HG02938 (cell line): ENCODE measurements around the gene KLF16.

Source experiments
- ATAC-seq: cut with Tn5 transposase; IDR thresholded peaks from one replicate; pipeline ENCODE4 v1.9.1; 2021; ENCODE audit warnings: mild to moderate bottlenecking, moderate library complexity; ENCODE audit not compliant: unreplicated experiment

Gene KLF16

DNA sequence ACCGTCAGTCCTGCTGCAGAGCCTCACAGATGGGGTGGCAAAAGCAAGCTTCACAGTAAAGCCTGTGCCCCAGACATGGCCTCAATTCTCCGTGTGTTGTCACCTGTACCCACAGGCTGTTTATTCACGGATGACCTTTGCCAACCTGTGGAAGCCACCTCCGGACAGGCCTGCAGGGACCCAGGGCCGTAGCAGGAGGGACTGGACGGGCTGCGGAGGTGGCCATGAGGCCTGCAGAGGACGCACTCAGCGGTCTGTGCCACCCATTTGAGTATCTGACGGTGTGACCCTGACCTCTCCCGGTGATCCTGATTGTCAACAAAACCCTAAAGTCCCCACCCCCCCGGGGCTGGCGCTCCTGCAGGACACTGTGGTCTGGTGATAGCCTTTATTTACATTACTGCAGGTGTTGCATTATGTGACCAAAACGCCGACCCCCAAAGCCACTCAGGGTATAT is 7.8 kb upstream of the KLF16 start:
- ATAC-seq, result no peak

DNA sequence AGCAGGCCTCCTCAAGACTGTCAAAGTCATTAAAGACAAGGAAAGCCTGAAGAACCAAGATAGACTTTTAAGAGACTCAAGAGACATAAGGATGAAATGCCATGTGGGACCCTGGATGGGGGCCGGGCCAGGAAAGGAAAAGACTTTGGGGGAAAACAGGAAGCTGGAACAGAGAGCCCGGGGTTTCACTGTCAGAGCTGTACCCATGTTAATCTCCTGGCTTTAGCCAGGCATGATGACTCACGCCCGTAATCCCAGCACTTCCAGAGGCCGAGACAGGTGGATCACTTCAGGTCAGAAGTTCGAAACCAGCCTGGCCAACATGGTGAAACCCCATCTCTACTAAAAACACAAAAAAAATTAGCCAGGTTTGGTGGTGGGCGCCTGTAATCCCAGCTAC is 5.6 kb upstream of the KLF16 start:
- ATAC-seq, result no peak

DNA sequence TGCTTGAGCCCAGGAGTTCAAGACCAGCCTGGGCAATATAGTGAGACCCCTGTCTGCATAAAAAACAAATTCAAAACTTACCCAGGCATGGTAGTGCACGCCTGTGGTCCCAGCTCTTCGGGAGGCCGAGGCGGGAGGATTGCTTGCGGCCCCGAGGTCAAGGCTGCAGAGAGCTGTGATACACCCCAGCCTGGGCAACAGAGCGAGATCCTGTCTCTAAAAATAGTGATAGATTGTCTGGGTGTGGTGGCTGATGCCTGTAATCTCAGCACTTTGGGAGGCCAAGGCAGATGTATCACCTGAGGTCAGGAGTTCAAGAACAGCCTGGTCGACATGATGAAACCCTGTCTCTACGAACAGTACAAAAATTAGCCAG is 4.0 kb upstream of the KLF16 start:
- no peak for ATAC-seq

DNA sequence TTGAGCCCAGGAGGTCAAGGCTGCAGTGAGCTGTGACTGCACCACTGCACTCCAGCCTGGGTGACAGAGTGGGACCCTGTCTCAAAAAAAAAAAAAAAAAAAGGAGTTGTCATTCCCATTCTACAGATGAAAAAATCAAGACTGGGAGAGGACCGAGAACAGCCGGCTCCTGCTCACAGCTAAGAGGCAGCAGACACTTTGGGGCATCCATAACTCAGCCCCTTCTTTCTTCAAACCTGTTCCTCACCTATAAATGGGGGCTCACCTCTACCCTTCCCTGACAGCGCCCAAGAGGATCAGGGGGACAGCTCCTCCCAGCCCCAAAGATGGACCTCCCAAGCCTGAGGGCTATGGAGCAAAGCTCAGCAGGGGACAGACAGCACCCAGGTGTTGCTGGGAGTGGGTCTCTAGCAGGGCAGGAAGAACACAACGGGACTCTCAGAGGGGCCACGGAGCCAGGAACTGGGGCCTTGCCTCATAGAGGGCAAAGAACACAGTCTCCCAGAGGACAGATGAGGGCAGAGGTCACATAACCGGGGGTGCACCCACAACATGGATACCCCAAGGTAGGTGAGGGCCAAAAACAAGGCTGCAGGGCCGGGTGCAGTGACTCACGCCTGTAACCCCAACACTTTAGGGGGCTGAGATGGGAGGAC is 3.4 kb upstream of the KLF16 start:
- no peak for ATAC-seq

DNA sequence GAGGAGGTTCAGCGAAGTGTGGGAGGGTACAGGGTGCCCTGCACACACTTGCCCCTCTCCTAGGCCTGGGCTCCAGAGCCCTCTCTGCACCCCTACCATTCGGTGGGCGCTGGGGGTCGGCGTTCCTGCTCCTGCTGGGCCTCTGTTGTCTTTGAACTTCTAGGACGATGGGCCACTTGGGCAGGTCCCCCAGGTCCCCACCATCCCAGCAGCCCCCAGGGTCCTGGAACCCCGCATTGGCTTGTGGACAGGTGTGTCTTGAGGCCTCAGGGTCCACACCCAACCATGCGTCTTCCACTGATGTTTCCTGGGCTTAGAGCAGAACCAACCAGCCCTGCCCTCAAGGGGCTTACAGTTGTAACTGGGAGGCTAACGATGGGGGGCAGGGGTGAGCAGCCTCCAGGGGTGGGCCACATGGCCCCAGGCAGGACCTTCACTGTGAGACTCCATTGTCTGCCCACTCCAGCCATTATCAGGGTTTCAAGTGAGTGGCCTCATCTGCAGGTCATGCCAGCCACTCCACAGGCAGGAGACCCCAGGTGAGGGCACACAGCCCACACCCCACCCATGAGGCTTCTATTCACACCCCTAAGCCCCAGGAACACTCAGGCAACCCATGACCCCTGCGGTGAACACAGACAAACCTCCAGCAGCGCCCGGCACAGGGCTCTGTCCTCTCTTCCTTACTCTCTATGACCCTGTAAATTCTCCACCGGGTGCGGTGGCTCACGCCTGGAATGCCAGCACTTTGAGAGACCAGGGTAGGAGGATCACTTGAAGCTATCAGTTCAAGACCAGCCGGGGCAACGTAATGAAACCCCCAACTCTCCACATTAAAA is 2.0 kb upstream of the KLF16 start:
- no peak for ATAC-seq

DNA sequence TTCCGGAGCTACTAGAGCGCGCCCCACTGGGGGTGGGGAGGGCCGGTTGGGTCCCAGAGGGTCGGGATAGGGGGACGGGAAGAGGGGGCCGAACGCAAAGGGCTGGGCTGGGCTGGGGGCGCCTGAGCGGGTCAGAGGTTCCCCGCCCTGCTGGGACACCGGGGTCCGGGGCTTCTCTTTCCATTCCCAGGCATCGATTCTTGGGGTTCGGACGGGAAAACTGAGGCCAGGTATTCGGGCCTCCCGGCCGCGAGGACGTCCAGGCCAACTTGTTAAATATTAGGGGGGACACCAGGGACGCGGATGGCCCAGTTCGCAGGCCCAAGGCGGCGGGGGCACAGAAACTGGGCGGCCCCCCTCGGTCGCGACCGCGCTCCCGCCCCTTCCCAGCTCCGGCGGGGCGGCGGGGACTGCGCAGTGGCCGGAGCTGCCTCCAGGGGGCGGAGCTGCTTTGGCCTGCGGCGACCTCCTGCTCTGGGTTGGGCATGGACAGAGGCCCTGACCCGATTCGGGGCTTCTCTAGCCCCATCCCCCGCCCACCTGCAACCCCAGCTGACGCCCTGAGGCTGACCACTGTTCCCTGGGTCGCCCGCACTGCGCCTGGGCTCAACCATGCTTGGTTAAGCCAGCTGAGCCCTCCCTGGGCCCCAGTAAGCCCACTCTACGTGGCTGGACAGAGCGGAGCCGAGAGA is 1.2 kb upstream of the KLF16 start:
- peak; percentile 27 for ATAC-seq

DNA sequence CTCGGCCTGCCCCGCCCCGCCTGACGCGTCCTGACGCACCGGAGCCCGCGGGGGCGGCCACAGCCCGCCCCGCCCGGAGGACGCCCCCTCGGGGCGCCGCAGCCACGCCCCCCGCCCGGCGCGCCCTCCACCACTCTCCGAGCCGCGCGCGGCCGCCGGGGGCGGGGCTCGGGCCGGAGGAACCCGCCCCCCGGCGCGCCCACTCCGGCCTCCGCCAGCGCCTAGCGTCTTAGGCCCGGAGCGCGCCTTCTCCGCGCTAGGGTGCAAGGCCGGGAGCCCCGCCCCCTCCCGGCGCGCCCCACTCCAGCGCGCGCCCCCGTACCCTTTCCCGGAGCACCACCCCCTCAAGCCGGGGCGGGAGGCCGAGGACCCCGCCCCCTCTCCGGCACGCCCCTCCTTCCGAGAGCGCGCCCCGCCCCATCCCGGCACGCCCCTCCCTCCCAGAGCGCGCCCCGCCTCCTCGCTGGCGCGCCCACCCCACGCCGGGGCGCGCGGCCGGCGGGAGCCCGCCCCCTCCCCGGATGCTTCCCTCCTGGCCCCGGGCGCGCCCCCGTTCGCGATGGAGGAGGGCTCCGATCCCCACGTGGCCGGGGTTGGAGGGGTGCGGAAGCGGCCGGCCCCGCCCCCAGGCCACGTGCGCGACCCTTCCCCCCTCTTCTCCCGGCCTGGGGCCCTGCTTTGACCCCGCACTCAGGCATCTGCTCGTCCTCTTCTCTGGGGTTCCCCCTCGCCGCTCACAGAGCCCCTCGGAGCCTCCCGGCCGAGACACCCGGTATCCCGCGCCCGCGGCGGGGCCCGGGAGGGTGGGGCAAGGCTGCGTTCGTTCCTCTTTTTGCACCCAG is 480 bp upstream of the KLF16 start:
- peak; percentile 38 for ATAC-seq

DNA sequence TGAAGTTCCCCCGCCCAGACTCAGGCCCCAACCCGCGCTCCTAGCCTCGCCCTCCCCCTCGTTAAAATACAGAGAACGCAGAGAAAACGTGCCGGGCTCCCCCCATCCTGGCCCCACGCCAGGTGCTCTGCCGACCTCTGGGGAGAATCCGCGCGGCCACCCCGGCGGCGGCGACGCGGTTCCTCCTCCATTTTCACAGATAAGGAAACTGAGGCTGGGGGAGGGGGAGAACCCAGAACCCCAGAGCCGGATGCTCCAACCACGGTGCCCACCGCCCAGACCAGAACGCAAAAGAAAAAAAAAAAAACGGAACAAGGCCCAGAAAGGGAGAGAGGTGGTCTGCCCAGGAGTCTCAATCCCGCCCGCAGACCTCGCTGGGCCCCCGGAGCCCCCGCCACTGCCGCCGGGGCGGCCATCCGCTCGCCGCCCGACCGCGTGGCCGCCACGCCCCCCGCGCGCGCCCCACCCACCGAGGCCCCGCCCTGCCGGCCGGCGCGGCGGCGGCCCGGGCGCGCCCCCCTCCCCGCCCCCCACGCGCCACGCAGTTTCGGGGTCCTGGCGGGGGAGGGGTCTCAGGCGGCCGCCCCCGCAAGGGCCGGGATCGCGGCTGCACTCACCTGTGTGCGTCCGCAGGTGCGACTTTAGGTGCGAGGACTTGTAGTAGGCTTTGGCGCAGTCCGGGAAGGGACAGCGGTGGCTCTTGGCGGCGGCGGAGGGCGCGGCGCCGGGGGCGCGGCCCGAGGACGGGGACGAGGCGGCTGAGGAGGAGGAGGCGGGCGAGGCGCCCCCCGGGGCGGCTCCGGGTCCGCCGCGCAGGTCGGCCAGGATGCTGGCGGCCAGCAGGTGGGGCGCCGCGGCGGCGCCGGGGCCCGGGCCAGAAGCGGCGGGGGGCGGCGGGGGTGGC is 703 bp downstream of the KLF16 start:
- no peak for ATAC-seq

DNA sequence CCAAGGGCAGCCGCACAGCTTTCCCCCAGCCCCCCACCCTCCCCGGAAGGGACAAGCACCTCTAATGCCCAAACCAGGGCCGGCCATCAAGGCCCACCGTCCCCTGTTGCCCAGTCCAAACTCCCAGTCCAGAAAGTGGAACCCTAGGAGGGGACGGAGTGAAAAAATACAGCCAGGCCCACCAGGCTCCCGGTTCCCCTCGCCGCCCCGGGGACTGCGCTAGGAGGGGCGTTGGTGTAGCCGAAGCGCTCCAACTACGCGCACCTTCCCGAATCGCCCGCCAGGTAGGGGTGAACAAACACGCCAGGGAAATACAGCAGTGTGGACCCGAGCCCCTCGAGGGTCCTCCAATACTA is 1.3 kb downstream of the KLF16 start:
- ATAC-seq, result no peak

DNA sequence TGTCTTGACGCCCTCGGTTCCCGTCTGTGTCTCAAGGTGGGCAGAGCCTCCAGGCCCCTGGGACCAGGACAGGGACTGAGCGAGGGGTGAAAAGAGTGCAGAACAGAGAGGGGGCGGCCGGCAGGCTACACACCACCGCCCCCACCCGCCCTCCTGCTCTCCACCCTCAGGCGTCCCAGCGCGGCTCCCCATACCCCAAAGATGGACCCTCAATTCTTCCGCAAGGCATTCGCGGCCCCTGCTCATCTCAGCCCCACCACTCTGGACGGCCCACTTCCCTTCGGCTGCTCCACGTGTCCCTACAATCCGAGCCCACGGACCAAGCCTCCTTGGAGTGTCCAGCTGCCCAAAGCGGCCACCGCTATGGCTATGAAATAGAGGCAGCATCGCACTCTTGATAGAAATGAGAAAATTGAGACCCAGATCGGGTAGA is 1.8 kb downstream of the KLF16 start:
- ATAC-seq, result no peak

DNA sequence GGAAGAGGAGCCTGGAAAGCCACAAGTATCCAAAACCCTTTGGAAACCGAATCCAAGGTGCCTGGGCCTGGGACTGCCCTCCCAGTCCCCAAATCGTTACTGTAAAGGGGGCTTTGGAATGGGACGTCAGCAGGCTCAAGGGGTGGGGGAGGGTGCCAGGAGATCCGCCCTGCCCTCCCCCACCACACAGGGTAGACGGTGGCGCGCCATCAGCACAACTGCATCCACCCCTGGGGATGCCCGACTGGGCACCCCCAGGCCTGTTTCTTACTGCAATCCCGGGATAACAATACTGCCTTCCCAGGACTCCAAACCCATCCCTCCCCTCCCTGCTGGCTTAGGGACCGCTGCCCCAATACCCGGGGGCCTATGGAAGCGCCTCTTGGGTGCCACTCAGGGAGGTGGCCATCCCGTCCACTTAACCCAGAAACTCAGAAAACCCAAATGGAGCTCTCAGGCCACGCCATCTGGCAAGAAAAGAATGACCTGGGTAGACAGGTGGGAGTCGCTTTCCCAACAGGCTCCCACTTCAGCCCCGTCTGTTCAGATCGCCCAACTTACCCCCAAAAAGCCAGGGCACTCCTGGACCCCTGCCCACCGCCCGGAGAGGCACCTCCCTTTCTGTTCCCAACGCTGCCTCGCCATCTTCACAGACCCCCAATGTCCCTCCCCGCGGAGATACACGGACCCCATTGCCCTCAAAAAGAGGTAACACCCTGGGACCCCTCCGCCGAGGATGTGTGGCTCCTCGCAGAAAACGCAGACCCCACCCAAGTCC is 2.4 kb downstream of the KLF16 start:
- no peak for ATAC-seq

DNA sequence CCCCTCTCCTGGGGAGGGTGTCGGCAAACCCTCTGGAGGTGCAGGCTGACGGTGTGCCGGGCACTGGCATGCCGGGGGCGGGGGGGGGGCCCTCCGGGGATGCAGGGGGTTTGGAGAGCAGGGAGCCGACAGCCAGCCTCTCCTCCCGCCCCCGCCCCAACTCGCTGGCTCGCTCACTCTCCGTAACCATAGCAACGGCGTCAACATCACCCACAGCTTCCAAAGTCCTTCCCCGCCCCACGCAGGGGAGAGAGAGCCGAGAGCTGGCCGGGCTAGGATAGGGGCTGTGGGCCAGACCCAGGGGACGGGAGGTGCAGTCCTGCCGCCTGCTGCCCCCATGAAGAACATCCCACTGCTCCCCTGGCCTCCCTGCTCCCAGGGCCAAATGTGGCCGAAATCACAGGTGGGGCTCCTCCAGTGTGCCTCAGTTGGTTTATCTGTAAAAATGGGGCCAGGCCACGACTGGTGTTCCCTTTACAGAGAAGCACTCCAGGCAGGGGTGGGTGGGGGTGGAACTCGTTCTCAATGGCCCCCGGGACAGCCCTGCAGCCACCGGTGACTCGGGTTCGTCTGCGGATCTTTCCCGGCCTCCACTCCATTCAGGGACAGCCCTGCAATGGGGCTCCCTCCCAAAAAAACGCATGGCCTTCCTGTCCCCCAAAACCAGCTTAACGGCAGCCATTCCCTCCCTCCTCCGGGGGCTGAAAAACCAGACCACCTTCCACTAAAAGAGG is 3.2 kb downstream of the KLF16 start:
- ATAC-seq, result no peak

DNA sequence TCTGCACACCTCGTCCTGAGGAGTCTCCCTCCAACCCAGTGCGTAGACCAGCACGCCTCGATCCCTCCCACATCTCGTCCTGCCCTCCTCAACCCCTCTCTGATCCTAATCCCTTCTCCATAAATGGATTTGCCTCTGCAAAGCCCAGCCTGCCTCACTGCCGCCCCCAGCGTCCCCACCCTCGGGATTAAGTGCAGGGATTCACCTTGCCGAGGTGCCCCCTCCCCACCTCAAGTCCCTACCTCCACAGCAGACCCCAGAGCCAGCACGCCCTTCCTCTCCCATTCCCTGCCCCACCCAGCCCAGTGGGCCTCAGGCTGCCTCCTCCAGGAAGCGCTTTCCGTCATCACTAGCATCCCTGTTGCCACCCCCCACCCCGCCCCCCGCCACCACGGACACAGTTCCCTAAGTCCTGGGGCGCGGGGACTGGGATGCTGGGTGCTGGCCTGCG is 4.0 kb downstream of the KLF16 start:
- ATAC-seq, result no peak

DNA sequence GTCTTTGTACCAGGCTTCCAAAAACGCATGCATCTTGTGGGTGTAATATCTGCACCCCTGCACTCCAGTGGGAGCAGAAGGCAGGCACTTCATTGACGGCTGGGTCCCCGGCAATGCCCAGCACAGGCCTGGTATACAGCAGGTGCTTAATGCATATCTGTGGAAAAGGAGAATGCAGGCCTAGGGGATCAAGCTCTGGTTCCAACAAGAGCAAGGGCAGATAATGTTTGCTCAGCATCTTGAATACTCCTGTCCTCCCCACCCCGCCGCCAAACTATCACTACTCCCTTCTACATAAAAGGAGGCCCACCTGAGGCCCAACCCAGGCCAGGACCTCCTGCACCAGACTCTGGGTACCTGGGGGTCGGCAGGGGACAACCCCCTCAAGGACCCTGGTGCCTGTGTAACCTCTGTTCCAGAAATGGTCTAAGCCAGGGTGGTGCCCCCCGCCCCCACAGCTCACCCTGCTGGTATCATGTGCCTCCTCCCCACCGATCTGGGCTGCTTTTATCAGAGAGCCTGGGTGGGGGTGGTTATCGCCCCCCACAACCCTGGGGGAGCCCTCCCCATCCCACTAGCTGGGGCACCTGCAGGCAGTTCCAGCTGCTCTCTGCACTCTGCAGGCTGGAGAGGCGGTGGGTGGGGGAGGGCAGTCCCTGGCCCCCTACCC is 4.8 kb downstream of the KLF16 start:
- no peak for ATAC-seq

DNA sequence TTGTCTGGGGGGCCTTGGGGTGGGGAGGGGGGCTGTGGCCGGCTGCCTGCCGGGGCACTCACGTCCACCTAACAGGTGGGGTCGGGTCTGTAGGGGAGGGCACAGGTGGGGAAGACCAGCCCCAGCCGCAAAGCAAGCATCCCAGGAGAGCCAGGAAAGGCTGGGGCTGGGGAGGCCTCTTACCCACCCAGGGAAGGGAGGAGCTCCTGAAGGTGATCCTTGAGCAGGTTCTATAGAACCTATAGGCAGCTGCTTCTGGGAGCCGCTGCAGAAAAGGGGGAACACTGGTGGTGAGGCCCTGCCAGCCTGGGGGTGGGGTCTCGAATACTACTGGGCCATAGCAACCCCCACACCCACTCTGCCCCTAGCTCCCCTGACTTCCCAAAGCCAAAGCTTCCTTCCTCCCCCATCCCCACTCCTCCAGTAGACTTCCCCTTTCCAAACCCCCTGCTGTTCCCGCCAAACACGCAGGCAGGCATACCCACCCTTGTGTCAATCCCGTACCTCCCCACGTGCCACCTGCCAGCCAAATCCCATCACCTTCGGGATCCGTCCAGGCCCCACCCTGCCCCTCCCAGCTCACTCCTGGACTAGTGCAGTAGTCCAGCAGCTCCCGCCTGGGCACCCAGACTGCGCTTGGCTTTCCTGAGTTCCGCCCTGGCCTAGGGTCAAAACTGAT is 5.6 kb downstream of the KLF16 start:
- ATAC-seq, result no peak

DNA sequence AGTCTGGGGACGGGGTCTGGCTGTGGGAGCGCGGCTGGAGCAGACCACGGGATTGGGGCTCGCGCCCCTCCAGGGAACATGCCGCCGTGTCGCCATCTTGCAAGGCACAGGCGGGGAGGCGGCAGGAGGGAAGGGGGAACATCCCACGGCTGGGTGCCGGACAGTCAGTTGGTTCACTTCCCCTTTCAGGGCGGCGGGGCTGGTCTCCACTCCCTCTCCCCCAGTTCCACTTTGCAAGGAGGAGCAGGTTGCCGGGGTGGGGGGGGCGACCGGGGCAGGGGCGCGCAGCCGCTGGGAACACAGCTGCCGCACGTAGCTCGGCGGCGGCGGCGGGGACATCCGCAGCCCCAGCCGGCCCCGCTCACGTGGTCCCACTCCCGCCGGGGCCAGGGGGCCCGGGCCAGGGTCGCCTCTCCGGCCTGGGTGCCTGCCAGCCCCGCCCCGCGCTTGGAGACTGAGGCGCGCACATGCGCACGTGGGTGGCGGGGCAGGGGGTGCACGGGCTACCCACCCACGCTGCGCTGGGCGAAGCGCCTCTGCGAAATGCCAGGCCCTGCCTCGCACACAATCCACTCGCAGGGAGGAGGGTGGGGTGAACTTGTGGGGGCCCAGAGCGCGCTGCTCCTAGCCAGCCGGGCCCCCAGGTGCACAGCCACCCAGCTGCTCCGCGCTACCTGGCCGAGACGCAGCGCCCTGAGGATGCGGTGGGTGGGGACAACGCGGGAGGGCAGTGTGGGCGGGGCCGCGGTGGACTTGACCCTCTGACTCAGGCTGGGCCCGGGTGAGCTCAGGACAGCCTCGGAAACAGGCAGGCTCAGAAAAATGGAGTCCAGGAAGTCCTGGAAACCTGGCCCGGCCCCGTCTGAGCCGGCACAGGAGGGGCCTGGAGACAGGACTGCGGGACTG is 6.4 kb downstream of the KLF16 start:
- ATAC-seq, result no peak
